HL-60 (cell line): ENCODE data around the gene UBR2.
"Not testable (repeated sequence)": the region's sequence is repeated elsewhere in the genome, so short reads cannot be mapped to it uniquely, and the experiment has no call there.

Experiments
- DNase-seq, 2 experiments: peaks; one replicate each; pipeline ENCODE4 v3.0.0-alpha.2; 2010 to 2020; ENCODE audit warnings: low read depth in 1 of 2, low spot score in 1 of 2
- H3K27ac ChIP-seq: fragments of 250-450 bp; sonication (Bioruptor Pico); replicated peaks from 2 replicates; pipeline ENCODE4 v1.5.1; 2020; ENCODE audit warnings: mild to moderate bottlenecking, moderate library complexity
- H3K27me3 ChIP-seq: fragments of 250-450 bp; sonication (Bioruptor Pico); 2 replicates; pipeline ENCODE4 v1.5.1; 2021; ENCODE audit warnings: mild to moderate bottlenecking, moderate library complexity; ENCODE audit not compliant: insufficient read depth, poor library complexity, severe bottlenecking
- H3K4me3 ChIP-seq: replicated peaks from 2 replicates; pipeline ENCODE4 v1.5.1; 2011; ENCODE audit warnings: mild to moderate bottlenecking, control low read depth, low read length; ENCODE audit not compliant: insufficient read depth
- CTCF ChIP-seq: IDR thresholded peaks from one replicate; pipeline ENCODE4 v1.5.1; 2011; ENCODE audit warnings: low read length, control low read depth, inconsistent platforms; ENCODE audit not compliant: insufficient read depth
- GABPA ChIP-seq: IDR thresholded peaks from 2 replicates; pipeline ENCODE4 v1.6.1; 2012; ENCODE audit warnings: low read depth
- POLR2AphosphoS5 ChIP-seq: IDR thresholded peaks from 2 replicates; pipeline ENCODE4 v1.6.1; 2012; ENCODE audit warnings: low read depth
- REST ChIP-seq: IDR thresholded peaks from 2 replicates; pipeline ENCODE4 v1.6.1; 2012; ENCODE audit warnings: low read depth; ENCODE audit not compliant: insufficient replicate concordance
- SPI1 ChIP-seq: IDR thresholded peaks from 2 replicates; pipeline ENCODE4 v1.6.1; 2012; ENCODE audit warnings: low read depth, mild to moderate bottlenecking, borderline replicate concordance

Gene UBR2

GRCh38 chr6:42598300-42598699 is 34.5 kb downstream of the UBR2 start:
- H3K27me3 ChIP-seq, result no peaks in the 10 kb centered on the region
- no peak for DNase-seq
- no peak overlapping the region for H3K4me3 ChIP-seq
- H3K27ac ChIP-seq, result no peak overlapping the region
- no peak for TF ChIP-seq POLR2AphosphoS5
- no peak for TF ChIP-seq SPI1
- no peak for TF ChIP-seq CTCF
- no peak for TF ChIP-seq GABPA
- TF ChIP-seq REST, result no peak

- TF ChIP-seq SPI1, result no peak
- TF ChIP-seq CTCF, result no peak
- no peak for TF ChIP-seq GABPA
- no peak for TF ChIP-seq POLR2AphosphoS5
- no peak for TF ChIP-seq REST
- no peak overlapping the region for H3K4me3 ChIP-seq
- no peaks in the 10 kb centered on the region for H3K27me3 ChIP-seq
- no peak for DNase-seq
- no peak overlapping the region for H3K27ac ChIP-seq
Measured at GRCh38 chr6:42599558-42599957, 35.7 kb downstream of the UBR2 start.

- Histone ChIP-seq H3K27me3 (no peaks in the 10 kb centered on the region), H3K27ac (no peak overlapping the region), H3K4me3 (no peak overlapping the region)
- TF ChIP-seq SPI1 (no peak), CTCF (no peak), POLR2AphosphoS5 (no peak), GABPA (no peak), REST (no peak)
- no peak for DNase-seq
Measured at GRCh38 chr6:42604150-42604549, 40.3 kb downstream of the UBR2 start.

- not testable (repeated sequence) for H3K4me3 ChIP-seq, H3K27me3 ChIP-seq, H3K27ac ChIP-seq, DNase-seq
Measured at GRCh38 chr6:42604699-42605098, 40.9 kb downstream of the UBR2 start.
